HEK293 (cell line): ENCODE results near the gene ARRDC2.

Source experiments
- TCF7L2 ChIP-seq: IDR thresholded peaks from 2 replicates; pipeline ENCODE4 v1.6.1; 2011; ENCODE audit warnings: low read depth, mild to moderate bottlenecking, inconsistent platforms, low read length, moderate library complexity, borderline replicate concordance
- ZNF600 ChIP-seq: fragments of 450-650 bp; formaldehyde crosslinking; IDR thresholded peaks from 2 replicates; pipeline ENCODE4 v1.5.1; 2016; ENCODE audit warnings: missing biosample characterization, missing genetic modification characterization

DNA sequence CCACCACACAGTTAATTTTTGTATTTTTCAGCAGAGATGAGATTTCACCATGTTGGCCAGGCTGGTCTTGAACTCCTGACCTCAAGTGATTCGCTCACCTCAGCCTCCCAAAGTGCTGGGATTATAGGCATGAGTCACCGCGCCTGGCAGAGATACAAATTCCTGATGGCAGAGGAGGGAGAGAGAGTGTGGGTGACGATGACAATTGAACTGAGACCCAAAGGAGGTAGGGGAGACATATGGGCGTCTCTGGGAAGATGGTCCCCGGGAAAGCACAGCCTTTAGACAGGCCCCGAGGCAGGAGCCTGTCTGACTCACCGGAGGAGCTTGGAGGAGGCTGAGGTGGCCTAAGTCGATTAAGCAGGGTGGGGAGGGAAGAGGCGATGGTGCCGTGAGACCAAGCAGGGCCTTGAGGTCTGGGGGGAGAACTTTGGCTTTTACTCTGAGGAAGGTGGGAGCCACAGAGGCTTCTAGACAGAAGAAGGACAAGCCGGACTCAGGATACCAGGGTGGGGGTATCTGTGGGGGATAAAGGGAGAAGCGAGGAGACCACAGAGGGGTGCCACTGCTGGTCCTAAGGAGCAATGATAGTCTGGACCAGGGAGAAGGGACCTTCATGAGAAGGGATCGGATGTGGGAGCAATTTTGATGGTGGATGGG lies 38.2 kb downstream of the ARRDC2 start:
- TF ChIP-seq TCF7L2 (no peak), ZNF600 (no peak)
